Measurements from ENCODE around the gene CRACDL. TPM values are rescaled to one million over a fixed set of nuclear protein-coding genes. Genes with fewer than 3 reads are reported as not detected.

Gene CRACDL
- not detected in 2 replicates for polyA plus RNA-seq (2012; rRNA removed)
- 0.03 TPM in 1 of 2 replicates, not detected in the other for polyA plus RNA-seq (2012; cell fraction: cytosol; rRNA removed)
- 0.09 TPM in 1 of 2 replicates, not detected in the other for polyA plus RNA-seq (2012; cell fraction: nucleus; rRNA removed)

- Histone ChIP-seq H3F3A (replicated peaks; ENCODE audit: insufficient read depth) (no peaks in the 10 kb centered on the region), H3K79me2 (ENCODE audit: insufficient read depth) (no peaks in the 10 kb centered on the region), H2AFZ (ENCODE audit: low read depth) (no peak within 1 kb of the TSS), H3K36me3 (replicated peaks in 1 of 2; ENCODE audit: control insufficient read depth in 1 of 2, insufficient read depth in 2 of 2, low read length in 1 of 2) (no peaks in the 10 kb centered on the region), H3K9ac (no peak within 1 kb of the TSS), H3K27ac (ENCODE audit: low read depth in 2 of 2, low read length in 1 of 2) (no peak within 1 kb of the TSS), H3K4me2 (peak within 1 kb of the TSS; percentile 52; the same call in 1 of the 2 replicates), H4K20me1 (ENCODE audit: insufficient read depth) (no peaks in the 10 kb centered on the region), H3K9me3 (no peaks in the 10 kb centered on the region), H3K27me3 (ENCODE audit: insufficient read depth) (peaks cover 23% of the 10 kb centered on the region; the same call in 1 of the 2 replicates), H3K4me3 (ENCODE audit: low read depth in 2 of 2, low read length in 1 of 2) (peak within 1 kb of the TSS; percentile 37 to 46; a peak in 3 of 4 replicates), H3K4me1 (ENCODE audit: control insufficient read depth in 1 of 2, insufficient read depth in 2 of 2, low read depth in 1 of 2, low read length in 1 of 2) (no peaks in the 10 kb centered on the region; a peak in 1 of 4 replicates), H3K9me2 (no peaks in the 10 kb centered on the region)
- peak; percentile 84 for DNase-seq
- POLR2A ChIA-PET = no interaction called here
- TF ChIP-seq REST (IDR thresholded peaks at IDR 0.05; ENCODE audit: low read depth, low read length) (no peak), CTCF (IDR thresholded peaks at IDR 0.05) (no peak), FOSL2 (IDR thresholded peaks at IDR 0.05; ENCODE audit: borderline replicate concordance, low read depth) (no peak), USF1 (IDR thresholded peaks at IDR 0.05; ENCODE audit: borderline replicate concordance, low read depth) (no peak), YY1 (IDR thresholded peaks at IDR 0.05; ENCODE audit: low read depth) (no peak), MAX (IDR thresholded peaks at IDR 0.05; ENCODE audit: low read depth) (no peak)
- CTCF ChIA-PET = interaction anchor here (0.6 to 2.4 kb wide), 4 partner anchors 12 to 330 kb away, joined by 3 to 9 read pairs (median 5); no protein-coding TSS in a partner anchor
- 4% methylated on average over 25 of the region's 82 CpGs for WGBS (ENCODE audit: low lambda C conversion rate)
Measured at GRCh38 chr2:98935777-98936352, at the start of gene CRACDL. CRACDL (minus strand) TSS chr2:98936225; CDS start chr2:98846800, 89,425 bp downstream.

- DNase-seq = no peak
- H3K4me1 ChIP-seq (ENCODE audit: control insufficient read depth in 1 of 2, insufficient read depth in 2 of 2, low read depth in 1 of 2, low read length in 1 of 2) = no peaks in the 10 kb centered on the region
- no peaks in the 10 kb centered on the region for H3F3A ChIP-seq (replicated peaks; ENCODE audit: insufficient read depth)
- 0 out of 2 replicates have a peak overlapping the region, but pooled peaks have one; percentile 5 for H2AFZ ChIP-seq (ENCODE audit: low read depth)
- WGBS (ENCODE audit: low lambda C conversion rate) = 15% methylated on average over 2 of the region's 2 CpGs
- H3K4me3 ChIP-seq (ENCODE audit: low read depth in 2 of 2, low read length in 1 of 2) = no peak overlapping the region
- no peaks in the 10 kb centered on the region; the same call in 1 of the 2 replicates for H3K9me3 ChIP-seq
- TF ChIP-seq SMC3 (IDR thresholded peaks at IDR 0.05; ENCODE audit: low read depth, low read length) (no peak), RAD21 (IDR thresholded peaks at IDR 0.05; ENCODE audit: low read length) (no peak), MEF2A (IDR thresholded peaks at IDR 0.05; ENCODE audit: borderline replicate concordance, low read depth) (no peak), USF1 (IDR thresholded peaks at IDR 0.05; ENCODE audit: borderline replicate concordance, low read depth) (no peak), FOXM1 (IDR thresholded peaks at IDR 0.05; ENCODE audit: low read depth) (no peak)
- H3K9me2 ChIP-seq = no peaks in the 10 kb centered on the region
- no peaks in the 10 kb centered on the region for H3K36me3 ChIP-seq (replicated peaks in 1 of 2; ENCODE audit: control insufficient read depth in 1 of 2, insufficient read depth in 2 of 2, low read length in 1 of 2)
- no peak overlapping the region for H3K27ac ChIP-seq (ENCODE audit: low read depth in 2 of 2, low read length in 1 of 2)
- H4K20me1 ChIP-seq (ENCODE audit: insufficient read depth) = no peaks in the 10 kb centered on the region
- H3K79me2 ChIP-seq (ENCODE audit: insufficient read depth) = no peaks in the 10 kb centered on the region
- ChIA-PET CTCF (interaction anchor here (1.3 kb wide), 1 partner anchor 10 kb away, joined by 3 read pairs; no protein-coding TSS in a partner anchor), POLR2A (no interaction called here)
- no peak overlapping the region for H3K9ac ChIP-seq
- no peak overlapping the region for H3K4me2 ChIP-seq
- H3K27me3 ChIP-seq (ENCODE audit: insufficient read depth) = no peaks in the 10 kb centered on the region
Measured at GRCh38 chr2:98975611-98976010, 39.6 kb upstream of the CRACDL start.

Measured in SK-N-SH (cell line).